Smooth muscle cell (in vitro differentiated cells): ENCODE data around the gene OGDHL. TPM values are rescaled to one million over a fixed set of nuclear protein-coding genes. Genes with fewer than 3 reads are reported as not detected.

Experiments
- DNase-seq: peaks from one replicate; lab custom pipeline; 2025; ENCODE audit not compliant: unreplicated experiment; lab: John Stamatoyannopoulos, UW
- H2AFZ ChIP-seq: fragments of 200-600 bp; sonication (generic); 2 replicates; pipeline ENCODE4 v1.6.0; 2016; ENCODE audit warnings: antibody characterized with exemption, low read depth, mild to moderate bottlenecking
- H3F3A ChIP-seq: fragments of 200-600 bp; sonication (generic); 2 replicates; pipeline ENCODE4 v1.6.0; 2017; ENCODE audit warnings: antibody characterized with exemption, low read depth
- H3K27ac ChIP-seq: fragments of 200-600 bp; sonication (generic); 2 replicates; pipeline ENCODE4 v1.5.1; 2016; ENCODE audit warnings: low read depth, mild to moderate bottlenecking
- H3K27me3 ChIP-seq: fragments of 200-600 bp; sonication (generic); 2 replicates; pipeline ENCODE4 v1.6.1; 2016; ENCODE audit warnings: low read depth, mild to moderate bottlenecking
- H3K36me3 ChIP-seq: fragments of 200-600 bp; sonication (generic); 2 replicates; pipeline ENCODE4 v1.5.1; 2016; ENCODE audit warnings: low read depth
- H3K4me1 ChIP-seq: fragments of 200-600 bp; sonication (generic); 2 replicates; pipeline ENCODE4 v1.5.1; 2016; ENCODE audit warnings: low read depth
- H3K4me2 ChIP-seq: fragments of 200-600 bp; sonication (generic); 2 replicates; pipeline ENCODE4 v1.6.0; 2016; ENCODE audit warnings: mild to moderate bottlenecking
- H3K4me3 ChIP-seq: fragments of 200-600 bp; sonication (generic); 2 replicates; pipeline ENCODE4 v1.5.1; 2016; ENCODE audit warnings: mild to moderate bottlenecking
- H3K79me2 ChIP-seq: fragments of 200-600 bp; sonication (generic); 2 replicates; pipeline ENCODE4 v1.6.0; 2016; ENCODE audit warnings: low read depth, mild to moderate bottlenecking
- H3K9ac ChIP-seq: fragments of 200-600 bp; sonication (generic); 2 replicates; pipeline ENCODE4 v1.6.0; 2016; ENCODE audit warnings: low read depth
- H3K9me3 ChIP-seq: fragments of 200-600 bp; sonication (generic); replicated peaks from 2 replicates; pipeline ENCODE4 v1.5.1; 2016; ENCODE audit warnings: low read depth
- H4K20me1 ChIP-seq: fragments of 200-600 bp; sonication (generic); 2 replicates; pipeline ENCODE4 v1.6.0; 2016; ENCODE audit warnings: low read depth
- WGBS: methylation state at CpG from one replicate; pipeline ENCODE4 v1.1.7; 2016; ENCODE audit warnings: low lambda C conversion rate; 5-methylcytosine and 5-hydroxymethylcytosine counted together
- polyA plus RNA-seq: library from polyadenylated mRNA; unstranded; fragments of >200 nt; fragmentation: Nextera tagmentation; extraction: Ambion mirVana; gene quantifications from 2 replicates; pipeline ENCODE4 v1.2.1, GENCODE V29; 2016
- total RNA-seq: library from RNA; depleted of rRNA; stranded (reverse); fragments of >200 nt; gene quantifications from 2 replicates; pipeline ENCODE4 v1.2.3, GENCODE V29; 2014
- TF ChIP-seq, protein P1 (sequence below): fragments of 200-600 bp; sonication (generic); IDR thresholded peaks from 2 replicates; pipeline ENCODE4 v1.5.1; 2017; ENCODE audit warnings: borderline replicate concordance, mild to moderate bottlenecking, antibody characterized with exemption; ENCODE audit not compliant: insufficient read depth, poor library complexity, severe bottlenecking

OGDHL gene
- total and polyA plus RNA-seq, 2 experiments from 2014 or later = 1.3 to 1.7 TPM

DNA sequence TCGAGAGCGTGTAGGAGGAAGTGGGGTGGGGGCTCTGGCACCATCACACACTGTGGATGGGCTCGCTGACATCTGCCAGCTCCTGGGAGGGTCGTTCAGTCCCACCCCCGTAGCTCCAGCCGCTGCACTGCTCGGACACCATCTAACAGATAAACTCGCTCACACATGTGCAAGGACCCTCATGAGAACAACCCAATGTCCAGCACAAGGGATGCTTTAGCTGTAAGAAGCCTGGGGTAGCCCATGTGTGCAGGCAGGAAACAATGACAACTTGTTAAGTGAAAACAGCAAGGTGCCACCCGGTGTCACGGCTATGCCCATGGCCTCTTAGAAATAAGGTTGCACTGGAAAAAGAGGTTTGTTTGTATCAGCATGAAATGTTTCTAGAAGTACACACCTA lies 14.1 kb downstream of the OGDHL start:
- DNase-seq = no peak
- Histone ChIP-seq H3K36me3 (no peaks in the 10 kb centered on the region), H3K27ac (no peak overlapping the region), H3K27me3 (no peaks in the 10 kb centered on the region), H3K4me1 (no peaks in the 10 kb centered on the region), H3K9me3 (no peaks in the 10 kb centered on the region), H3K9ac (no peak overlapping the region), H3K4me3 (no peak overlapping the region), H3F3A (no peaks in the 10 kb centered on the region), H3K4me2 (no peak overlapping the region), H2AFZ (no peak overlapping the region), H4K20me1 (no peaks in the 10 kb centered on the region), H3K79me2 (no peaks in the 10 kb centered on the region)
- TF ChIP-seq, protein P1, sequence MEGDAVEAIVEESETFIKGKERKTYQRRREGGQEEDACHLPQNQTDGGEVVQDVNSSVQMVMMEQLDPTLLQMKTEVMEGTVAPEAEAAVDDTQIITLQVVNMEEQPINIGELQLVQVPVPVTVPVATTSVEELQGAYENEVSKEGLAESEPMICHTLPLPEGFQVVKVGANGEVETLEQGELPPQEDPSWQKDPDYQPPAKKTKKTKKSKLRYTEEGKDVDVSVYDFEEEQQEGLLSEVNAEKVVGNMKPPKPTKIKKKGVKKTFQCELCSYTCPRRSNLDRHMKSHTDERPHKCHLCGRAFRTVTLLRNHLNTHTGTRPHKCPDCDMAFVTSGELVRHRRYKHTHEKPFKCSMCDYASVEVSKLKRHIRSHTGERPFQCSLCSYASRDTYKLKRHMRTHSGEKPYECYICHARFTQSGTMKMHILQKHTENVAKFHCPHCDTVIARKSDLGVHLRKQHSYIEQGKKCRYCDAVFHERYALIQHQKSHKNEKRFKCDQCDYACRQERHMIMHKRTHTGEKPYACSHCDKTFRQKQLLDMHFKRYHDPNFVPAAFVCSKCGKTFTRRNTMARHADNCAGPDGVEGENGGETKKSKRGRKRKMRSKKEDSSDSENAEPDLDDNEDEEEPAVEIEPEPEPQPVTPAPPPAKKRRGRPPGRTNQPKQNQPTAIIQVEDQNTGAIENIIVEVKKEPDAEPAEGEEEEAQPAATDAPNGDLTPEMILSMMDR = no peak
- 89% methylated on average over 10 of the region's 10 CpGs for WGBS

DNA sequence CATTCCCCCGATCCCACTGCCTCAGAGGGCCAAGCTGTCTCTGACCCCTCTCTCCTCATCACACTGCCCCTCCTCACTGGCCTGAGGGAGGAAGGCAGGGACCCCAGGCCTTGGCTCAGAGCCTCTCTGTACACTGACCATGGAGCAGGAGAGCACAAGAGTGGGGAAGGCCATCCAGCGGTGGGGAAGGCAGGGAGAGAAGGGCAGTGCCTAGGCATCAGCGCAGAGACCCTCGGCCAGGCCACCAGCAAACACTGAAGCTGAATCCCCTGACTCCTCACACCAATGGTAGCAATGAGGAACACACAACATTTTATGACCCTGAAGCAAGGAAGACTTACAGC lies 14.8 kb downstream of the OGDHL start:
- DNase-seq = no peak
- no peaks in the 10 kb centered on the region for H3K36me3 ChIP-seq
- no peak overlapping the region for H2AFZ ChIP-seq
- H3K4me2 ChIP-seq = no peak overlapping the region
- H3K27me3 ChIP-seq = no peaks in the 10 kb centered on the region
- H3K27ac ChIP-seq = no peak overlapping the region
- no peaks in the 10 kb centered on the region for H4K20me1 ChIP-seq
- WGBS = 97% methylated on average over 4 of the region's 4 CpGs
- no peaks in the 10 kb centered on the region for H3K4me1 ChIP-seq
- TF ChIP-seq, protein P1 = no peak
- no peaks in the 10 kb centered on the region for H3K9me3 ChIP-seq
- H3K79me2 ChIP-seq = no peaks in the 10 kb centered on the region
- H3K4me3 ChIP-seq = no peak overlapping the region
- no peaks in the 10 kb centered on the region for H3F3A ChIP-seq
- no peak overlapping the region for H3K9ac ChIP-seq

DNA sequence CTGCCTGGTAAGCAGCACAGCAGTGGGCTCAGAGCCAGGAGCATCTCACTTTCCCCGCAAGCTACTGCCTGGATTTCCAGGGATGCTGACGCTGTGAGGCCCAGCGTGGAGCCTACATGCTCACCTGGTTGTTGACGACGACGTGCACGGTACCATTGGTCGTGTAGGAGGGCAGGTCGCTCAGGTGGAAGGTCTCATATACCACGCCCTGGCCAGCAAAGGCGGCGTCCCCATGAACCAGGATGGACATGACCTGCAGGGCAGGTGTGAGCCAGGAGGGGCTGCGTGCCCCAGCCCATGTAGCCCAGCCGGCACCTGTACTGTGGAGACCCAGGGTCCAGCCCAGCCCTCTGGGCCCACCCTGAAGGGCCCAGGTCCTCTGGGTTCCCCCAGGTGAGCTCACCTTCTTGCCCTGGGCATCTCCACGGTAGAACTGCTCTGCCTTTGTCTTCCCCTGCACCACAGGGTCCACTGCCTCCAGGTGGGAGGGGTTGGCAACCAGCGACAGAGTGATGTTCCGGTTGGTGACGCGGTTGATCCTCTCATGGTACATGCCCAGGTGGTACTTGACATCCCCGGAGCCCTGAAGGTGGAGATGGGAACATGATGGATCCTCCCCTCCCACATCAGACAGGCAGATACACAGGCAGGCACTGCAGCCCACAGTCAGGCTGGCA lies 15.4 kb downstream of the OGDHL start:
- Histone ChIP-seq H2AFZ (no peak overlapping the region), H3K4me3 (no peak overlapping the region), H3K9ac (no peak overlapping the region), H3F3A (no peaks in the 10 kb centered on the region), H3K27ac (no peak overlapping the region), H3K79me2 (no peaks in the 10 kb centered on the region), H3K27me3 (no peaks in the 10 kb centered on the region), H3K4me2 (no peak overlapping the region), H3K36me3 (no peaks in the 10 kb centered on the region), H4K20me1 (no peaks in the 10 kb centered on the region), H3K9me3 (no peaks in the 10 kb centered on the region), H3K4me1 (no peaks in the 10 kb centered on the region)
- TF ChIP-seq, protein P1 = no peak
- no peak for DNase-seq
- 92% methylated on average over 20 of the region's 20 CpGs for WGBS

DNA sequence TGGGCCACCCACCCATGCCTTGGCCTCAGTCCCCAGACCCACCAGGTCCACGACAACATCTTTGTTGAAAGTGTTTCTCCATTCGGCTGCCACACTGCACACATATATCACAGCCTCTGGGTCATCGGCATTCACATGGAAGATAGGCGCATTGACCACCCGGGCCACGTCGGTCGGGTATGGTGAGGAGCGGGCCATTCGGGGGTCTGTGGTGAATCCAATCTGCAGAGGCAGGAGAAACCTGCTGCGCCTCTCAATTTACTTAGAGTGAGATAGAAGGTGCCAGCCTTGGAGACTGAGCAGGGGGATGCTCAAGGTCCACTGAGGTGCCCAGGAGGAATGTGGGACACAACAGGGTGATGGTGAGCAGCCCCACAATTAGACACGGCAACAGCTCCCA lies 16.4 kb downstream of the OGDHL start:
- H3K4me1 ChIP-seq = no peaks in the 10 kb centered on the region
- H3K79me2 ChIP-seq = no peaks in the 10 kb centered on the region
- no peak overlapping the region for H3K4me3 ChIP-seq
- no peak overlapping the region for H3K4me2 ChIP-seq
- no peak for DNase-seq
- H3K9ac ChIP-seq = no peak overlapping the region
- TF ChIP-seq, protein P1 = no peak
- H3K27ac ChIP-seq = no peak overlapping the region
- H2AFZ ChIP-seq = no peak overlapping the region
- 98% methylated on average over 12 of the region's 12 CpGs for WGBS
- no peaks in the 10 kb centered on the region for H3K36me3 ChIP-seq
- no peaks in the 10 kb centered on the region for H3K27me3 ChIP-seq
- H3K9me3 ChIP-seq = no peaks in the 10 kb centered on the region
- H4K20me1 ChIP-seq = no peaks in the 10 kb centered on the region
- no peaks in the 10 kb centered on the region for H3F3A ChIP-seq
